H1 (cell line): ENCODE measurements around the gene MROH7. TPM values are rescaled to one million over a fixed set of nuclear protein-coding genes. Genes with fewer than 3 reads are reported as not detected.

Experiments
- CTCF ChIA-PET: fragments of 300-600 bp; sonication (Branson Sonifier 250); formaldehyde crosslinking; loops from one replicate; lab custom pipeline; 2021; ENCODE audit not compliant: partially characterized antibody; lab: Charles Lee
- POLR2A ChIA-PET: fragments of 300-600 bp; sonication (Branson Sonifier 250); formaldehyde crosslinking; loops from one replicate; lab custom pipeline; 2021; ENCODE audit warnings: inconsistent platforms; ENCODE audit not compliant: partially characterized antibody; lab: Charles Lee
- DNase-seq, 2 experiments: peaks; one replicate each; pipeline versions ENCODE4 v3.0.0 to v3.0.0-alpha.2; 2010 to 2022; ENCODE audit warnings: low spot score in 2 of 2, low read depth in 1 of 2, mixed read lengths in 1 of 2
- FAIRE-seq: peaks from 2 replicates; lab custom pipeline; 2011; peaks lifted over from hg19 to GRCh38; lab: Jason Lieb, UNC
- H2AFZ ChIP-seq: 2 replicates; pipeline ENCODE4 v1.8.1; 2012; ENCODE audit warnings: low read length, inconsistent platforms
- H2AK5ac ChIP-seq: 2 replicates; pipeline ENCODE4 v1.6.1; 2013; ENCODE audit warnings: low read depth, low read length
- H2BK120ac ChIP-seq: replicated peaks from 2 replicates; pipeline ENCODE3; 2013; ENCODE audit warnings: low read depth, low read length, inconsistent platforms
- H2BK12ac ChIP-seq: 2 replicates; pipeline ENCODE4 v1.6.1; 2013; ENCODE audit warnings: low read depth, low read length
- H2BK15ac ChIP-seq: 2 replicates; pipeline ENCODE4 v1.6.1; 2013; ENCODE audit warnings: low read length
- H2BK20ac ChIP-seq: 2 replicates; pipeline ENCODE4 v1.6.1; 2013; ENCODE audit warnings: low read length
- H2BK5ac ChIP-seq: 2 replicates; pipeline ENCODE4 v1.6.1; 2013; ENCODE audit warnings: low read depth, low read length
- H3K14ac ChIP-seq: 2 replicates; pipeline ENCODE4 v1.6.1; 2013; ENCODE audit warnings: inconsistent platforms; ENCODE audit not compliant: insufficient read length
- H3K18ac ChIP-seq: 2 replicates; pipeline ENCODE4 v1.6.1; 2013; ENCODE audit warnings: low read length; ENCODE audit errors: extremely low read depth
- H3K23ac ChIP-seq: 2 replicates; pipeline ENCODE4 v1.6.1; 2013; ENCODE audit warnings: inconsistent platforms; ENCODE audit not compliant: insufficient read length
- H3K23me2 ChIP-seq: 2 replicates; pipeline ENCODE4 v1.6.1; 2013; ENCODE audit warnings: low read depth, low read length
- H3K27ac ChIP-seq: 2 replicates; pipeline ENCODE4 v1.6.1; 2011; ENCODE audit warnings: low read depth, low read length, inconsistent platforms
- H3K27me3 ChIP-seq, 4 experiments: replicated peaks in 1 of 4; 1 replicate in 1 of 4; 2 replicates in 3 of 4; pipeline versions ENCODE4 v1.6.1 to v1.8.1; 2011 to 2013; ENCODE audit warnings: low read length in 3 of 4, mild to moderate bottlenecking in 3 of 4, inconsistent platforms in 2 of 4, mixed read lengths in 2 of 4, moderate library complexity in 1 of 4; ENCODE audit not compliant: control insufficient read depth in 3 of 4, insufficient read depth in 3 of 4; ENCODE audit errors: extremely low read depth in 1 of 4
- H3K36me3 ChIP-seq, 4 experiments: 2 replicates each; pipeline versions ENCODE4 v1.6.1 to v1.8.1; 2011 to 2013; ENCODE audit warnings: mild to moderate bottlenecking in 4 of 4, low read length in 3 of 4, moderate library complexity in 2 of 4, control low read depth in 1 of 4, inconsistent platforms in 1 of 4; ENCODE audit not compliant: insufficient read depth in 4 of 4, control insufficient read depth in 2 of 4
- H3K4ac ChIP-seq: replicated peaks from 2 replicates; pipeline ENCODE3; 2013; ENCODE audit warnings: low read length, low read depth, mixed read lengths, inconsistent platforms; ENCODE audit not compliant: insufficient read length
- H3K4me1 ChIP-seq, 4 experiments: replicated peaks in 1 of 4; 1 replicate in 1 of 4; 2 replicates in 3 of 4; pipeline versions ENCODE4 v1.6.1 to v1.8.1; 2011 to 2013; ENCODE audit warnings: low read length in 3 of 4, inconsistent platforms in 2 of 4, mixed read lengths in 1 of 4; ENCODE audit not compliant: insufficient read depth in 4 of 4, control insufficient read depth in 3 of 4
- H3K4me2 ChIP-seq, 2 experiments: 2 replicates each; pipeline versions ENCODE4 v1.6.1 to v1.8.1; 2011 to 2013; ENCODE audit warnings: low read depth in 2 of 2, low read length in 2 of 2, control low read depth in 1 of 2, inconsistent platforms in 1 of 2, mild to moderate bottlenecking in 1 of 2; ENCODE audit not compliant: insufficient read depth in 1 of 2
- H3K4me3 ChIP-seq, 4 experiments: fragments of 200-600, 300-600 bp in 1 of 4; sonication (generic), shearing (Covaris generic), sonication (Bioruptor Twin) in 1 of 4; 2 replicates each; pipeline versions ENCODE4 v1.5.1 to v1.8.1; 2011 to 2016; ENCODE audit warnings: low read length in 4 of 4, low read depth in 3 of 4, control low read depth in 2 of 4, inconsistent platforms in 2 of 4, mild to moderate bottlenecking in 2 of 4, mixed read lengths in 1 of 4, moderate library complexity in 1 of 4; ENCODE audit not compliant: insufficient read depth in 2 of 4; ENCODE audit errors: extremely low read depth in 1 of 4
- H3K56ac ChIP-seq: replicated peaks from 2 replicates; pipeline ENCODE3; 2013; ENCODE audit warnings: low read depth, mild to moderate bottlenecking, mixed read lengths, low read length, inconsistent platforms; ENCODE audit not compliant: insufficient read length
- H3K79me1 ChIP-seq: 2 replicates; pipeline ENCODE4 v1.6.1; 2013; ENCODE audit warnings: low read depth, low read length, control low read depth
- H3K79me2 ChIP-seq, 2 experiments: 2 replicates each; pipeline versions ENCODE4 v1.6.1 to v1.8.1; 2012 to 2013; ENCODE audit warnings: low read length in 2 of 2, mild to moderate bottlenecking in 2 of 2, inconsistent platforms in 1 of 2; ENCODE audit not compliant: insufficient read depth in 2 of 2, control insufficient read depth in 1 of 2
- H3K9ac ChIP-seq, 4 experiments: replicated peaks in 1 of 4; 1 replicate in 1 of 4; 2 replicates in 3 of 4; pipeline versions ENCODE4 v1.6.1 to v1.8.1; 2011 to 2013; ENCODE audit warnings: low read depth in 3 of 4, low read length in 3 of 4, control low read depth in 2 of 4, mild to moderate bottlenecking in 2 of 4, moderate library complexity in 2 of 4, inconsistent platforms in 1 of 4; ENCODE audit errors: extremely low read depth in 1 of 4
- H3K9me3 ChIP-seq, 2 experiments: 2 replicates each; pipeline versions ENCODE4 v1.6.1 to v1.8.1; 2012 to 2013; ENCODE audit warnings: mild to moderate bottlenecking in 2 of 2, moderate library complexity in 2 of 2, control low read depth in 1 of 2, inconsistent platforms in 1 of 2, low read depth in 1 of 2, low read length in 1 of 2, mixed read lengths in 1 of 2; ENCODE audit not compliant: insufficient read depth in 2 of 2
- H4K20me1 ChIP-seq, 2 experiments: replicated peaks in 1 of 2; 2 replicates each; pipeline versions ENCODE3 to v1.8.1; 2011 to 2013; ENCODE audit warnings: inconsistent platforms in 2 of 2, low read length in 2 of 2, mild to moderate bottlenecking in 1 of 2; ENCODE audit not compliant: insufficient read depth in 2 of 2, control insufficient read depth in 1 of 2
- H4K5ac ChIP-seq: 2 replicates; pipeline ENCODE4 v1.6.1; 2013; ENCODE audit warnings: low read length, low read depth, mixed read lengths, inconsistent platforms; ENCODE audit not compliant: insufficient read length
- H4K8ac ChIP-seq: 2 replicates; pipeline ENCODE4 v1.8.0; 2013; ENCODE audit warnings: mild to moderate bottlenecking, moderate library complexity, low read length, inconsistent platforms; ENCODE audit not compliant: insufficient read depth; ENCODE audit errors: extremely low read depth
- H4K91ac ChIP-seq: replicated peaks from 2 replicates; pipeline ENCODE3; 2013; ENCODE audit warnings: low read length, mixed read lengths, inconsistent platforms; ENCODE audit not compliant: insufficient read length
- E2F6 ChIP-seq: IDR thresholded peaks from 2 replicates; pipeline ENCODE4 v1.6.1; 2012; ENCODE audit warnings: inconsistent platforms
- SP1 ChIP-seq: IDR thresholded peaks from 2 replicates; pipeline ENCODE4 v1.6.1; 2011; ENCODE audit warnings: low read depth, low read length
- WGBS, 2 experiments: shearing (Covaris generic) in 1 of 2; methylation state at CpG; one replicate each; pipeline versions ENCODE4 v1.1.6 to v1.1.7; 2013 to 2015; ENCODE audit warnings: low lambda C conversion rate in 2 of 2, mixed read lengths in 2 of 2, inconsistent platforms in 1 of 2, low coverage in 1 of 2, missing lambda C conversion rate in 1 of 2; ENCODE audit not compliant: insufficient replicate concordance in 2 of 2, insufficient coverage in 1 of 2, insufficient read length in 1 of 2; ENCODE audit errors: extremely low coverage in 1 of 2, missing lambda C conversion rate in 1 of 2; 5-methylcytosine and 5-hydroxymethylcytosine counted together
- polyA plus RNA-seq, 7 experiments: library from polyadenylated mRNA; depleted of rRNA in 3 of 7; stranded (reverse) in 5 of 7; unstranded in 2 of 7; fragments of >200 nt in 5 of 7; fragments of 200-250 nt in 2 of 7; gene quantifications; 1 replicate in 5 of 7; 2 replicates in 1 of 7; 4 replicates in 1 of 7; pipeline versions ENCODE4 v1.2.1 to v1.2.3, GENCODE V29; 2011 to 2013; ENCODE audit warnings: missing spikeins in 2 of 7, mixed read lengths in 2 of 7
- total RNA-seq: library from RNA; stranded (reverse); fragmentation: NEBNext Ultra II Directional; extraction: Animal tissue kit (Norgen Biotek cat#: 25700); gene quantifications from 2 replicates; pipeline ENCODE4 v1.2.1, GENCODE V29; 2021

MROH7 gene
- total and polyA plus RNA-seq, 2 of the 8 experiments (the other 6 are each of a cell fraction or from before 2014, with no cell fraction given), result 0.07 to 0.20 TPM

- no peak overlapping the region for H2AFZ ChIP-seq
- H3K27ac ChIP-seq, result no peak overlapping the region
- TF ChIP-seq SP1 (no peak), E2F6 (no peak)
- no peak overlapping the region for H4K91ac ChIP-seq
- CTCF ChIA-PET, result interaction anchor here (2.2 kb wide), 1 partner anchor 34 kb away, joined by 12 read pairs; no protein-coding TSS in a partner anchor
- 94% methylated on average over 9 of the region's 9 CpGs; no CpG with 5 or more reads in 1 of the 2 experiments for WGBS, 2 experiments
- no peak overlapping the region for H3K4ac ChIP-seq
- no peaks in the 10 kb centered on the region for H3K23me2 ChIP-seq
- no peak overlapping the region for H3K9ac ChIP-seq
- DNase-seq (no peak), FAIRE-seq (no peak)
- H3K23ac ChIP-seq, result no peak overlapping the region
- H4K5ac ChIP-seq, result no peak overlapping the region
- H2BK5ac ChIP-seq, result no peak overlapping the region
- H3K14ac ChIP-seq, result no peak overlapping the region
- H3K27me3 ChIP-seq, result no peaks in the 10 kb centered on the region
- H3K79me2 ChIP-seq, result peaks cover 0 to 2% of the 10 kb centered on the region in 2 experiments; a peak in 1 of 4 replicates
- H3K18ac ChIP-seq, result no peak overlapping the region
- no peak overlapping the region for H2BK20ac ChIP-seq
- no peaks in the 10 kb centered on the region; a peak in 3 of 7 replicates for H3K4me1 ChIP-seq
- H3K4me3 ChIP-seq, result no peak overlapping the region
- H2AK5ac ChIP-seq, result no peak overlapping the region
- no peak overlapping the region for H2BK12ac ChIP-seq
- H2BK15ac ChIP-seq, result no peak overlapping the region
- H3K9me3 ChIP-seq, result no peaks in the 10 kb centered on the region
- H3K79me1 ChIP-seq, result no peaks in the 10 kb centered on the region
- H4K20me1 ChIP-seq, result peaks cover 0 to 1% of the 10 kb centered on the region in 2 experiments
- no peak overlapping the region for H3K56ac ChIP-seq
- no peak overlapping the region for H4K8ac ChIP-seq
- H3K36me3 ChIP-seq, result peaks cover 4 to 15% (median 7%) of the 10 kb centered on the region in 4 experiments; a peak in 6 of 8 replicates
- POLR2A ChIA-PET, result no interaction called here
- no peak overlapping the region for H2BK120ac ChIP-seq
- no peak overlapping the region for H3K4me2 ChIP-seq
Measured at GRCh38 chr1:54757833-54758232, 116.2 kb downstream of the MROH7 start.
